Vagina (tissue), 2 donors: Measurements from ENCODE around the gene KCNA10. TPM values are rescaled to one million over a fixed set of nuclear protein-coding genes. Genes with fewer than 3 reads are reported as not detected.

Experiments
- DNase-seq, 2 donors: peaks; one replicate each; pipeline ENCODE4 v3.0.0-alpha.2; 2017; ENCODE audit errors: extremely low spot score in 2 of 2
- H3K27ac ChIP-seq: fragments of 200-600 bp; sonication (generic); one replicate; pipeline ENCODE4 v1.5.1; 2019
- H3K27me3 ChIP-seq: fragments of 200-600 bp; sonication (generic); one replicate; pipeline ENCODE4 v1.5.1; 2019
- H3K36me3 ChIP-seq, 2 donors: fragments of 200-600 bp; sonication (generic); one replicate each; pipeline ENCODE4 v1.5.1; 2017 to 2019
- H3K4me1 ChIP-seq: fragments of 200-600 bp; sonication (generic); one replicate; pipeline ENCODE4 v1.5.1; 2019
- H3K4me3 ChIP-seq, 2 donors: fragments of 200-600 bp; sonication (generic); 1 replicate in 1 of 2; 2 replicates in 1 of 2; pipeline ENCODE4 v1.5.1; 2016 to 2019
- H3K9me3 ChIP-seq: fragments of 200-600 bp; sonication (generic); one replicate; pipeline ENCODE4 v1.5.1; 2019
- CTCF ChIP-seq, 3 experiments: fragments of 450-650 bp in 2 of 3; fragments of 200-600 bp in 1 of 3; sonication (generic) in 1 of 3; IDR thresholded peaks; one replicate each; pipeline ENCODE4 v1.5.1; 2017 to 2019; ENCODE audit warnings: antibody characterized with exemption in 3 of 3, mild to moderate bottlenecking in 2 of 3, moderate library complexity in 2 of 3
- POLR2A ChIP-seq, 2 donors: fragments of 450-650 bp; IDR thresholded peaks; one replicate each; pipeline ENCODE4 v1.6.1; 2017; ENCODE audit warnings: antibody characterized with exemption in 2 of 2, mild to moderate bottlenecking in 2 of 2, moderate library complexity in 2 of 2
- POLR2AphosphoS5 ChIP-seq, 2 donors: sonication (generic); formaldehyde crosslinking; IDR thresholded peaks; one replicate each; pipeline ENCODE4 v1.9.0; 2017; ENCODE audit warnings: antibody characterized with exemption in 2 of 2, mild to moderate bottlenecking in 2 of 2, low read depth in 1 of 2; ENCODE audit not compliant: insufficient read depth in 1 of 2
- intact Hi-C: fragments of 100-400 bp; cut with DNase I; formaldehyde crosslinking; loops from one replicate; pipeline ENCODE4 v1.15.1; 2023
- total RNA-seq: library from RNA; depleted of rRNA; stranded (reverse); fragments of >200 nt; gene quantifications from one replicate; pipeline ENCODE4 v1.2.3, GENCODE V29; 2016

Gene KCNA10
- total RNA-seq, 1 donor from 2014 or later: not detected

- H3K27me3 ChIP-seq: no peaks in the 10 kb centered on the region
- TF ChIP-seq POLR2A (IDR thresholded peaks at IDR 0.05) (no peak), POLR2AphosphoS5 (IDR thresholded peaks at IDR 0.05; ENCODE audit: insufficient read depth in 1 of 2, low read depth in 1 of 2) (no peak), CTCF (IDR thresholded peaks at IDR 0.05) (no peak)
- DNase-seq: no peak
- no peaks in the 10 kb centered on the region for H3K36me3 ChIP-seq
- intact Hi-C loops: no loop called here
- peaks cover 16% of the 10 kb centered on the region for H3K4me1 ChIP-seq
- no peaks in the 10 kb centered on the region for H3K9me3 ChIP-seq
- H3K27ac ChIP-seq: no peak overlapping the region
- no peak overlapping the region for H3K4me3 ChIP-seq
Observed at GRCh38 chr1:110475362-110476027, 43.5 kb downstream of the KCNA10 start.

GRCh38 chr1:110474444-110474843, 44.5 kb downstream of the KCNA10 start:
- peaks cover 14% of the 10 kb centered on the region for H3K4me1 ChIP-seq
- no peak for TF ChIP-seq POLR2AphosphoS5 (IDR thresholded peaks at IDR 0.05; ENCODE audit: insufficient read depth in 1 of 2, low read depth in 1 of 2)
- no peak for TF ChIP-seq POLR2A (IDR thresholded peaks at IDR 0.05)
- TF ChIP-seq CTCF (IDR thresholded peaks at IDR 0.05): no peak
- no peaks in the 10 kb centered on the region for H3K9me3 ChIP-seq
- H3K27me3 ChIP-seq: no peaks in the 10 kb centered on the region
- H3K36me3 ChIP-seq: no peaks in the 10 kb centered on the region
- no peak overlapping the region for H3K27ac ChIP-seq
- no peak for DNase-seq
- H3K4me3 ChIP-seq: no peak overlapping the region
- intact Hi-C loops: no loop called here

- TF ChIP-seq POLR2AphosphoS5 (IDR thresholded peaks at IDR 0.05; ENCODE audit: insufficient read depth in 1 of 2, low read depth in 1 of 2) (no peak), CTCF (IDR thresholded peaks at IDR 0.05) (no peak), POLR2A (IDR thresholded peaks at IDR 0.05) (no peak)
- Histone ChIP-seq H3K27me3 (no peaks in the 10 kb centered on the region), H3K4me3 (no peak overlapping the region), H3K4me1 (peaks cover 2% of the 10 kb centered on the region), H3K9me3 (no peaks in the 10 kb centered on the region), H3K36me3 (no peaks in the 10 kb centered on the region), H3K27ac (no peak overlapping the region)
- DNase-seq: no peak
- intact Hi-C loops: no loop called here
Observed at GRCh38 chr1:110472546-110472945, 46.4 kb downstream of the KCNA10 start.

- Histone ChIP-seq H3K9me3 (no peaks in the 10 kb centered on the region), H3K36me3 (no peaks in the 10 kb centered on the region), H3K27me3 (no peaks in the 10 kb centered on the region), H3K27ac (no peak overlapping the region), H3K4me1 (no peaks in the 10 kb centered on the region), H3K4me3 (no peak overlapping the region)
- intact Hi-C loops: no loop called here
- no peak for TF ChIP-seq POLR2AphosphoS5 (IDR thresholded peaks at IDR 0.05; ENCODE audit: insufficient read depth in 1 of 2, low read depth in 1 of 2)
- DNase-seq: no peak
Observed at GRCh38 chr1:110471131-110471530, 47.8 kb downstream of the KCNA10 start.

Other genes starting within 250 kb of the KCNA10 start
- gene RBM15, start 179.8 kb downstream of the KCNA10 start, total RNA-seq: 36.6 TPM
- 6.4 TPM for gene SLC16A4, start 128.1 kb downstream of the KCNA10 start, total RNA-seq
- 66.5 TPM for gene LAMTOR5, start 111.5 kb downstream of the KCNA10 start, total RNA-seq
- 7.4 TPM for gene PROK1, start 68.0 kb downstream of the KCNA10 start, total RNA-seq
- gene KCNA2, start 87.2 kb upstream of the KCNA10 start, total RNA-seq: 0.74 TPM
- gene KCNA3, start 155.8 kb upstream of the KCNA10 start, total RNA-seq: 8.1 TPM